Measurements from ENCODE around the gene SH3D19.

DNA sequence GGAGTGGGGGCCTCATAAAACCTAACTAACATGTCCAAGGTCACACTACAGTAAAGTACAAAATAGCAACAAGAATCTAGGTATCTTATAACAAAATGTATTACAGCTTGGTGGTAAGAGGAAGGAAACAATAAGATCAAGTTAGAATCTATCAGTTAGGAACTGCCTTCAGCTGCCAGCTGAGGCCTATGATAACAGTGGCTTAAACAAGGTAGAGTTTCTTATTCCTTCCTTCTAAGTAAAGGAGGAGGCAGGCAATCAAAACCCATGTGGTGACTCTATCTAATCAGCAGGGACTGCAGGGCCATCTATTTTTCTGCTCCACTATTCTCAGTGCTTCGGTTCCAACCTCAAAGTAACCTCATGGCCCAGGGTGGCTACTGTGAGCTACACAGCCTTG, 10.9 kb downstream of the SH3D19 start:
- TF ChIP-seq POLR2A (IDR thresholded peaks at IDR 0.05) (no peak), EP300 (IDR thresholded peaks at IDR 0.05) (no peak), POLR2AphosphoS5 (IDR thresholded peaks at IDR 0.05) (no peak)
- TF ChIP-seq, protein P1, sequence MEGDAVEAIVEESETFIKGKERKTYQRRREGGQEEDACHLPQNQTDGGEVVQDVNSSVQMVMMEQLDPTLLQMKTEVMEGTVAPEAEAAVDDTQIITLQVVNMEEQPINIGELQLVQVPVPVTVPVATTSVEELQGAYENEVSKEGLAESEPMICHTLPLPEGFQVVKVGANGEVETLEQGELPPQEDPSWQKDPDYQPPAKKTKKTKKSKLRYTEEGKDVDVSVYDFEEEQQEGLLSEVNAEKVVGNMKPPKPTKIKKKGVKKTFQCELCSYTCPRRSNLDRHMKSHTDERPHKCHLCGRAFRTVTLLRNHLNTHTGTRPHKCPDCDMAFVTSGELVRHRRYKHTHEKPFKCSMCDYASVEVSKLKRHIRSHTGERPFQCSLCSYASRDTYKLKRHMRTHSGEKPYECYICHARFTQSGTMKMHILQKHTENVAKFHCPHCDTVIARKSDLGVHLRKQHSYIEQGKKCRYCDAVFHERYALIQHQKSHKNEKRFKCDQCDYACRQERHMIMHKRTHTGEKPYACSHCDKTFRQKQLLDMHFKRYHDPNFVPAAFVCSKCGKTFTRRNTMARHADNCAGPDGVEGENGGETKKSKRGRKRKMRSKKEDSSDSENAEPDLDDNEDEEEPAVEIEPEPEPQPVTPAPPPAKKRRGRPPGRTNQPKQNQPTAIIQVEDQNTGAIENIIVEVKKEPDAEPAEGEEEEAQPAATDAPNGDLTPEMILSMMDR (IDR thresholded peaks at IDR 0.05) = no peak
